ENCODE data around the gene ADARB2.
"Not testable (repeated sequence)": the region's sequence is repeated elsewhere in the genome, so short reads cannot be mapped to it uniquely, and the experiment has no call there.

Gene ADARB2

DNA sequence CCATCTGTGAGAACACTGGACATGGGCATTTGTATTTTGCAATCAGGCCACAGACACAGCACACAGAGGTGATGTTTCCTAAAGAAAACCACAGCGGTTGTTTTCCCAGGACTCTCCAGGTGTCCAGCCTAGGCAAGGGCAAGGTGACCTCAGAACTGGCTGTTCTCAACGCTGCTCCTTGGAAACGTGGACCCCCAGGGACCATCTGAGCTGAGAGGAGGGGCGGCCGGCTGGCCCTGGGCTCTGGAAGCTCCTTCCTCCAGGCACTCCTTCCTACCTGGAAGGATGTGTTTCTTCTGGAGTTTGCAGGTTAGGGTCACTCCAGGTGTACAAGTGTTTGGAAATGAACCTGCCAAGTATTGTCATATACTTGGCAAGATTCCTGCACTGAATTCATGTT lies 103.1 kb downstream of the ADARB2 start:
- no peak for DNase-seq

DNA sequence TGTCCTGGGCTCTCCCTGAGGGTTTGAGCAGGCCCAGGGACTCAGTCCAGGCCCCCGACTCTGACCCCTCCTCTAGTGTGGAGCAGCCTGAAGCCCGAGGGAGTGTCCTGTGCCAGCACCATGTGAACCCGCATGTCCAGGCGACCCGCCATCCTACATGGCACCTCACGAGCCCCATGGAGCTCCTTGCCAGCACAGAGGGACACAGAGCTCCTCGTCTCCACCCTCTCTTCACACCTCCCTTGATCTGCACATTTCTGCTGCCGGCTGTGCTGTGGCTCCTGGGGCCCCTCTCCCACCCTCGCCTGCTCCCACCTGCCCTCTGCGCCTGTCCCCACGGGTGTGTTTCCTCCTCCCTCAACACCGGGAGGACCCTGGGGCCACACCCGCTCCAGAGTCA lies 103.5 kb downstream of the ADARB2 start:
- DNase-seq, result no peak

DNA sequence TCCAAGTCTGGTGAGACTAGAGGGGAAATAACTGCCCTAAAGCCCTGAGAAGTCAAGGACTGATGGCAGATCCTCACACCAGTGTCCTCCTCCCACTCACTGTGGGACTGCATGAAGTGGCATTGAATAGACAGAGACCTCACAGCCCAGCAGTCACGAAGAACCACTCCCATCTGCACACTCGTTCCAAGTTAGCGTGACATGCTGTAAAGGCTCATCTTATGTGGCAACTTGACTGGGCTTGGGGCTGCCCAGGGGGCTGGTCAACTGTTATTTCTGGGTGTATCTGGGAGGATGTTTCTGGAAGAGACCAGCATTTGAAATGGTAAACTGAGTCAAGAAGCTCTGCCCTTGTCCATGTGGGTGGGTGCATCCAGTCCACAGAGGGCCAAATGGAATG lies 104.7 kb downstream of the ADARB2 start:
- DNase-seq, result no peak

DNA sequence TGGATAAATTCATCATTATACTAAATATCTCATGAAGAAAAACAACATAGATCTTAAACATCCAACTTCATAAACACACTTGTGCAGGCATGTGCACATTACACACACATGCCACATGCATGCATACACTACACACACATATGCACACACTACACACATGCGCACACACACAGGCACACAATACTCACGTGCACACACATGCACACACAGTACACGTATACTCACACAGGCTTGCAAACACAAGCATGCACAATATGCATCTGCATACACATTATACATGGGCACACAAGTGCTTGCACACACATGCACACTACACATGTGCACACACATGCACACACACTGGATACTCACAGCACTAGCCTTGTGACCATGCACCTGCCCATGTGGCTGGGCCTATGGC lies 105.2 kb downstream of the ADARB2 start:
- DNase-seq, result no peak

DNA sequence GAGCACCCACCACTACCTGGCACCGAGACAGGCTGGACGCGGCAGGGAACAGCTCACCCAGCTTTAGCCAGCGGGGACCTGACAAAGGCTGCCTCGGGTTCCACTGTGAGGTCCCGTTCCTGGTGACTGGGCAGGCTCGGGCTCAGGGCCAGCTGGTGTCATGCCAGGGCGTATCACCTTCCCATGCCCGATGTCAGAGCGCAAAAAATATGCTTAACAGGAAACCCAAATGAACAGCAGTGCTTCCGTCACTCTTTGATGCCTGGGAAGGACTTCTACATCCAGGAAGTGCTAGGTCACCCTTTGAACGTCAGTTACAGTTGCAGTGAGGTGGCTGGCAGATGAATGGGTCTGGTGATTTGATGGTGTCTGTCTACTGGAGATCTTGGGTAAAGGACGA lies 106.0 kb downstream of the ADARB2 start:
- DNase-seq, result no peak

DNA sequence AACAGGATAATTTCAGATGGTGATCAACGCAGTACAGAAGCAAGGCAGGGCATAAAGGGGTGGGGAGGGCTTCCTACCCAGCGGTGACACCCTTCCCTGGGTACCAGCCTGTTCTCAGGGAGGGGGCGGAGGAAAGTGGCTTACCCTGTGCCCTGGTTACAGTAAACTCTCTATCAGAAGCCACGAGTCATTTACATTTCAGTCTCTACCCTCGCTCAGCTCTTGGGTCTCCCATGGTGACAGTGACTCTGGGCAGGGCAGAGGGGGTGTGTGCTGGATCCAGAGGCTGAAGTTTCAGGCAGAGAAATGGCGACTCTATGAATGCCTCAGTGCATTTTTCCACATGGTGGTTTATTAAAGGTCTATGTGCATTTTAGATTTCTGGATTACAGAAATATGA lies 107.0 kb downstream of the ADARB2 start:
- no peak for DNase-seq

DNA sequence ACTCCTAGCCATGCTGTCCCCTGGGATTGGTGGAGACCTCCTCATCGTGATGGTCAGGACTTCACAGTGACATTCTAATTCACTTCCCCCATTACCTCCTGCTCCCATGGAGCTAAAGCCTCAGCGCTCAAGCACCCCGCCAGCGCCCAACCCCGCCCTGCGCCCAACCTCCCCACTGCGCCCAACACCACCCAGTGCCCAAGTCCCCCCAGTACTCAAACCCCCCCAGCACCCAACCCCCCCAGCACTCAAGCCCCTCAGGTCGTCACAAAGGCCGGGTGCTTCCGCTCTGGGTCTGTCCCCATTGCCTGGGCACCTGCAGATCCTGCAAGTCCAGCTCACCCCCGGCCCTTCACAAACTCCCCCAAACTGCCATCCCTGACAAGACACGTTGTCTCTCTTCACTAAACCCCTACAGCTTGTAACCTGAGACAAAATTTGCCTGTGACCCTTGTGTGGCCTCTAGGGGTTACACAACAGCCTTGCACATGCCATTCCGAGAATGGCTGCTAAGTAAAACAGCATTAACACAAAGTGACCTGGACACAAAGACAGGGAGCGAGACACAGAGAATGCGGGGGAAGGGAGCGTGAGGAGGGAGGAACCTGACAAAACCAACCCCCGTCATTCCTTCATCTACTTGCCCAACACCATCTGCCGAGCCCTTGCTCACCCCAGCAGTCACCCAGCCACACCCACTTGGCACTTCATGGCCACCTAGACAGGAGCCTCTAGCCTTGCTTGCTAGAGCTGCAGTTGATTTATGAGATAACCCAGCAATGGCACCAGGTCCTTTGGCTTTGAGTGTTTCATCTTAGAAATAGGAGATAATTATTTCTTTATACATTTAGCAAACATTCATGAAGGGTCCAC lies 107.8 kb downstream of the ADARB2 start:
- DNase-seq, result no peak

DNA sequence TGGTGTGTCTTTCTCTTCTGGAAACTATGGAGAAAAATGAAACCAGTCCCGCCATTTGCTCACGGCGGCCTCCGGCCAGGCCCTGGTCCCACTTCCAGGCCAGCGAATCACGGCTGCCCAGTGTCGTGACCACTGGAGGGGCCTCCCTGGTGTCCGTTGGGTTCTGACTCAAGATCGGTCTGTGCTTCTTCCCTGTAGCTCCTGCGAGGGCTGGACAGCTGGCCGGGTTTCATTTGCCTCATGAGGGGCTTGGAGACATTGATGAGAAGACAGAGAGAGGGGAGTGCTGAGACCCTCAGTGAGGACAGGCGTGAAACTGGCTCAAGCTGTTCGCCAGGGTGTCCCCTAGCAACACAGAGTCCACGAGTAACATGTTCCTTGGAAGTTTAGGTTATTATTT lies 108.6 kb downstream of the ADARB2 start:
- DNase-seq, result no peak

DNA sequence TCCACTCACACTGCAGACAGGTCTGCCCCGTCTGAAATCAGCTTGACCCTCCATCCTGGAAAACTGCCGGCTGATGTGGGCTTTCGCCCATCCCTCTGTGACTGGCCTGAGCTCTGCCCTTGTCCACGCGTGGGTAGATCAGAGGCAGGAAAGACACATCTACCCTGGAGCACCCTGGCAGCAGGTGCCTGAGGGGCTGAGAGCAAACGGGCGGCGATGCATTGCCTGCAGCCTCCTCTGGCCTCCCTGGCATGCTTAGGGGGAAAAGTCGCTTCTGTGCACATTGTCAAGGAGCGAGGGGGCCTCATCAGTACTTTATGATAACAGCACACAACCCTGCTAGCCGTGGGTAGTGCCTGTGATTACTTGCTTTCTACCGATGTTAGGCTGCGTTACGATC lies 109.4 kb downstream of the ADARB2 start:
- no peak for DNase-seq

DNA sequence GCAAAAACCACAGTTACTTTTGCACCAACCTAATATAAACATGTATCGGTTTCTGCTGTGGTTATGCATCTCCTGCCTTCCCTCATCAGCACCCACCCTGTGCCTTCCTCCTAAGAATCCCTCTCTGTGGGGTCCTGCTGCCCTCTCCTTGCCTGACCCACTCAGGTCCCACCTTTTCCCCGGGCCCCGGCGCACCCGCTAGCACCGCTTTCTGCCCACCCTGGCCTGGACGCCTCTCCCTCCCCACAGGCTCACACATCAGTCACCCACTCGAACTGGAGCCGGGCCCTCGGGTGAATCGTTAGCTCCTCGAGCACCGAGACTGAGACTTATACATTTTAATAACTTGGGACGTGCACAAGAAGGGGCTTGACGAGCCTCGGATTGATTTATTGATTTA lies 110.5 kb downstream of the ADARB2 start:
- no peak for DNase-seq

DNA sequence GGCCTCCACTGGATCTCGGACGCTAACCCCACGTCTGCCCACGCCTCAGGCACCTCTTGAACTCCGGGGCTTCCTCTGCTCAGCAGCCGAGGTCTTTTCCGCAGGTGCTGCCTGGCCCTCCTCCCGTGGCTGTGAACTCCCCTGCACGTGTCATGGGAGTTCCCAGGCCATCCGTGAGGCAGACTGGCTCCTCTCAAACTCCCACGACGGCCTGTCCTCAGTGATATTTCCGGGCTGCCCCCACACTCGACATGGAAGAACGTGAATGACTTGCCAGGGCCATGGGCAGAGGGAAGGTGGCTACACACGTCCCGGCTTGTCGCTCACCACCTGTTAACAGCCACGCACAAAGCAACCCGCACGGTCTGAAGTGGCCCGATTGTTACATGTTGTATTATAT lies 110.9 kb downstream of the ADARB2 start:
- DNase-seq, result no peak

DNA sequence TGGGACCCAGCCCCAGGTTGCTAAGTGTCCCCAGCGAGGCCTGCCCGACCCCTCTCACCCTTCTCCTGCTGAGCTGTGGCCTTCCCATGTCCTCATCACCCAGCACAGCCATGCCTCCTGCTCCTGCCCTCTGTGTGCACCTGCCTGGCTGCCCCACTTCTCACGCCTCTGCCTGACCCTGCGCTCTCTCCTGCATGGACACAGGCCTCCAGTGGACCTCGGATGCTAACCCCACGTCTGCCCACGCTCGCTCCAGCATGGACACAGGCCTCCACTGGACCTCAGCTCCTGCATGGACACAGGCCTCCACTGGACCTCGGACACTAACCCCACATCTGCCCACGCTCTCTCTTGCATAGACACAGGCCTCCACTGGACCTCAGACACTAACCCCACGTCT lies 111.6 kb downstream of the ADARB2 start:
- no peak for DNase-seq

DNA sequence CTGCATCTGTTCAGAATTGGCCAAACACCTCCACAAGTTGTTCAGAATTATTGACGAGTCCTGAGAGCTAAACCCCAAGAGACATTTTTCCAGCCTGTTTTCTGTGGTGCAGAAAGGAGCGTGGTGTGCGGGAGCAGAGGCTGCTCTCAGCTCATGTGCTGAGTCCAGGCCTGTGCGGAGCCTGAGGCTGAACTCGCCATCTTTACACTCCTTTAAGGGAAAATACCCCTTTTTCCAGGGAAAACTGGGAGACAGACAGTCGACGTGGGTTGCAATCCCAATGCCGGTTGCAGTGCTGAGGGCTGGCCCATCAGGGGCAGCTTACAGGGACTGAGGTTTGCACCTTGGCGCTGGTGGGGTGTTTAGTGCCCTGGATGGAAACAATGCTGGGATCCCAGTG lies 112.2 kb downstream of the ADARB2 start:
- DNase-seq, result no peak

DNA sequence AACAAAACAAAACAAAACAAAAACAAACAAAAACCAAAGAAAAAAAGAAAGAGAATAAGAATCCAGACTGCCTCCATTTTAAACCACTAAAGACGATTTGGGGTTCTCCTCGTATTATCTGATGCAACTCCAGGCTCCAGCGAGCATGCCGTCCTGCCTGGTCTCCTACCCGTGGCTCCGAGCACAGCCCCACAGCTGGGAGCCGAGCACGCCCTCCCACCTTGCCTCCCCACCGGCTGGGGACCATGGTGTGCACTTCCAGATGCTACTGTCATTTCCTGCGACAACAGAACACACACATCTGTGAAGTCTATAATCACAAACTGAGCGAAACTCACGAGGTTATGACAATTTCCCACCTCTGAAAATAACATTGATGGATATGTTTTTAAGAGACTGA lies 113.1 kb downstream of the ADARB2 start:
- DNase-seq, result no peak

DNA sequence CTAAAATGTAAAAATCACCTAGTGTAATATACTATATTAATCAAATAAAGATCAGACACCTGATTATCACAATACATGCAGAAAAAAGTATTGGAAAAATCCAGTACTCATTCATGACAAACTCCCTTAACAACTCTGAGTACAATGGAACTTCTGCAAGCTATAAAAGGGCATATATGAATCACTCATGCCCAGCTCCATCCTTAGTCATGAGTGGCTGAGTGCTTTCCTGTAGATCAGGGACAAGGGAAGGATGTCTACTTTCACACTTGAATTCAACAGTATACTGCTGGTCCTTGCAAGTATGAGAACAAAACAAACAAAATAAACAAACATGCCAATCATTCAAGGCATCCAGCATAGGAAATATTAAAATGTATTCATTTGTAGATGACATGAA lies 116.5 kb downstream of the ADARB2 start:
- DNase-seq, result no peak

DNA sequence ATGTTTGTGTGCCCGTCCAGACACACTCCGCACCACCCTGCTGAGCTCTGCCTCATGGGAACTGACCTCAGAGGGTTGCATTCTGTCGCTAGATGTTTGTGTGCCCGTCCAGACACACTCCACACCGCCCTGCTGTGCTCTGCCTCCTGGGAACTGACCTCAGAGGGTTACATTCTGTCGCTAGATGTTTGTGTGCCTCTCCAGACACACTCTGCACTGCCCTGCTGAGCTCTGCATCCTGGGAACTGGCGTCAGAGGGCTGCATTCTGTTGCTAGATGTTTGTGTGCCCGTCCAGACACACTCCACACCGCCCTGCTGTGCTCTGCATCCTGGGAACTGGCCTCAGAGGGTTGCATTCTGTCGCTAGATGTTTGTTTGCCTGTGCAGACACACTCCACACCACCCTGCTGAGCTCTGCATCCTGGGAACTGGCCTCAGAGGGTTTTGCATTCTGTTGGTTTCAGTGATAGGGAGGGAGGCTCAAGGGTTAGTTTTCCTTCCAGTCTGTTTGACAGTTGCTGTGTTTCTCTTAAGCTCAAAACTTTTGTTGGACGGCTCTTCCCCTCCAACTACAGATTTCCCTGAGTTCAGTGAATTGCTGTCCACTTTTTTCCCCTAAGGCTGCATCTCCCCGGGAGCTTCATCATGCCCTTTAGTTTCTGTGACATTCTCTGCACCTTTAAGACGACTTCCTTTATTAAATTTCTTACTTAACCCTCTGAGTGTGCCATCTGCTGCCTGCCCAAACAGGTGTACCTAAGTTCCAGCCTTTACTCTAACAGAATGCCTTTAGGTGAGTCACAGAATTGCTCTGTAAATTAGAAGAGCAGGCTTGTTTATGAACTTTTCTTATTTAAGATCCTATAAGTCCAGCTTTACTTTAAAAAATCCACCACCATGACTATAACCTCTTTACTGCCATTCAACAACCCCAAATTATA lies 119.7 kb downstream of the ADARB2 start:
- not testable (repeated sequence) for DNase-seq

DNA sequence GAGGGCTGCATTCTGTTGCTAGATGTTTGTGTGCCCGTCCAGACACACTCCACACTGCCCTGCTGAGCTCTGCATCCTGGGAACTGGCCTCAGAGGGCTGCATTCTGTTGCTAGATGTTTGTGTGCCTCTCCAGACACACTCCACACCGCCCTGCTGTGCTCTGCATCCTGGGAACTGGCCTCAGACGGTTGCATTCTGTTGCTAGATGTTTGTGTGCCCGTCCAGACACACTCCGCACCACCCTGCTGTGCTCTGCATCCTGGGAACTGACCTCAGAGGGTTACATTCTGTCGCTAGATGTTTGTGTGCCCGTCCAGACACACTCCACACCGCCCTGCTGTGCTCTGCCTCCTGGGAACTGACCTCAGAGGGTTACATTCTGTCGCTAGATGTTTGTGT lies 120.6 kb downstream of the ADARB2 start:
- not testable (repeated sequence) for DNase-seq

DNA sequence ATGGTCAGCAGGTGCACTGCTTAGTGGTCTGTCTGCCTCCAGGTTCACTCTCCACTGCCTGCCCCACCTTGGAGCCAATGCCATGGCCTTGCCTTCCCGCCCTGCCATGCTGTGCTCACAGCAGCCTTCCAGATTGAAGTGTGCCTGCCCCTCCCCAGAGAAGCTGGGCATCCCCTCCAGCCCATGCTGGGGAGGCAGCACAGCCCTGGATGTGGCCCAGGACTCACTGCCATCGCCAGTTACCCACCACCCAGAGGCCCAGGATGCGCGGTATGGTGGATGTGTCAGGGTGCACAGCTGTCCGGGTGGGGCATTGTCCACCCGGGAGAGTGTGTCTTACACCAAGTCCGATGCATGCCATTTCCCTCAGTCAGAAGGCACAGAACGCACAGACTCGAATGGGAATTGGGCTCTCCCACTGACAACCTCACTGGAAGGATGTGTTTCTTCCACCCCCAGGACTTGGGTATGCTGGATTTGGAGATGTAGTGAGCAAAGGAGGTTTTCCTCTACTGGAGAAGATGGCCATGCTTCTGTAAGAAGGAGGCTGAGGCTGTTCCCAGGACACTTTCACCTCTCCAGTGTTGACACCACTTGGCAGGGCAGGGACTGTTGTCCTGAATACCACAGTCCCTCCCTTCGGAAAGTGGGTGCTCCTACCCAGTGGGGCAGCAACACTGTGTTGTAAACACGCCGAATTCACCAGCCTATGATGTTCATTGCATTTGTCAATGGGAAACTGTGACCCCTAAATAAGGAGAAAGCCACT lies 122.0 kb downstream of the ADARB2 start:
- DNase-seq, result no peak

DNA sequence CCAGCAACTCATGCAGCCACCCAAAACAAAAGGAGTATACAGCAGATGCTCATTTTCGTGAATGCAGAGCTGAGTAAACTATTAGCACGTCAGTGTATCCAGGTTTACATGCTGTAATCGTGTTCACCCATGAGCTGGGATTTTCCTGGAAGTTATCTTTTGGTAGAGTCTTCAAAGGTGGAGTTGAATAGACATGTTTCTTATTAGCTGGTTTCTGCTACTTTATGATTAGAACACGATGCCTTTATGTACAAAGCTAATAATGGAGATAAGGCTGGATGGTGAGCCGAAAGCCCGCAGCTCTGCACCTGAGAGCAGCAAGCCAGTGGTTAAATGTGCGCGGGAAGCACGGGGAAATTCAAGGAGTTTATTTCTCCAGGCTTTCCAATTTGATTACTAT lies 123.8 kb downstream of the ADARB2 start:
- DNase-seq, result no peak

DNA sequence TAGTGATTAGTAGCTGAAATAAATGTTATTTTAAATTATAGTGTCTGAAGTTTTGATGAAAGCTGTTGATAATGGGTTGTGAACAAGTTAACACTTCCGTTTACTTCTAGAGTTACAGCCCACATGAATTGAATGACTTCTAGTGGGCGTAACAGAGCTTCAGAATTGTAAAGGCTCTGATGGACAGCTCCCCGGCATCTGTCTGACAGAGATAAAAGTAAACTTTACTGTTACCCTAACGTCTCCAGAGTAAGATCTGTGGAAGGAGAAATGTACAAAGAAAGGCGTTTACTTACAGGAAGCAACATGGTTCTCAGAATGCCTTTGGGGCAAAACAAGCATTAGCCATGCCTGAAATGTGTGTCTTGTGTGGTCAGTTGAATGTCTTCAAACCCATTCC lies 124.4 kb downstream of the ADARB2 start:
- DNase-seq, result peak; percentile 71

DNA sequence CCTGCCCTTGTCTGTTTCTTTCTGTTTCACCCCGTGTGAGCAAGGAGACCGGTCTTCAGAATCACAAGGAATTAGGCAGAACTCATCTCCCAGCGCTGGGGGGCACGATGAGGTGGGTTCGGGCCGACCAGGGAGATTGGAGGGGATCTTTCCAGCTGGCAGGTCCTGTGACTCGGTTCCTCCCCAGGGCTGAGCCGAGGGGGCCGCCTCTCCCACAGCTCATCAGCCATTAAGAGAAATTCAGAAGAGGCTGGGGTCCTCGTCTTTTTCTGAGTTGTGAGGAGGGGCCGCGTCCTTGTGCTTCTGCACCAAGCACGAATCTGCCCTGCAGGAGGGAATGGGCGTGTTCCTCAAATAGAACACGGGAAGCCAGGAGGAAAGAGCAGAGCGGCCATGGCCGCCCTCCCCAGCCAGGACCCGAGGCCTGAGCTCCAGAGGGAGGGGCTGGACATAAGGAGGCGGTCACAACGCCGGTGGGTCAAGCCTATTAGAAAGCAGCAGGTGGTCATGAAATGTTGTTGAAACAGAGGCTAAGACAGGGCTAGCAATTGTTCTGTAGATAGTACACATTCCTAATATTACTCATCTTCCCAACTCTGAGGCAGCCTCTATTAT lies 125.3 kb downstream of the ADARB2 start:
- no peak for DNase-seq

DNA sequence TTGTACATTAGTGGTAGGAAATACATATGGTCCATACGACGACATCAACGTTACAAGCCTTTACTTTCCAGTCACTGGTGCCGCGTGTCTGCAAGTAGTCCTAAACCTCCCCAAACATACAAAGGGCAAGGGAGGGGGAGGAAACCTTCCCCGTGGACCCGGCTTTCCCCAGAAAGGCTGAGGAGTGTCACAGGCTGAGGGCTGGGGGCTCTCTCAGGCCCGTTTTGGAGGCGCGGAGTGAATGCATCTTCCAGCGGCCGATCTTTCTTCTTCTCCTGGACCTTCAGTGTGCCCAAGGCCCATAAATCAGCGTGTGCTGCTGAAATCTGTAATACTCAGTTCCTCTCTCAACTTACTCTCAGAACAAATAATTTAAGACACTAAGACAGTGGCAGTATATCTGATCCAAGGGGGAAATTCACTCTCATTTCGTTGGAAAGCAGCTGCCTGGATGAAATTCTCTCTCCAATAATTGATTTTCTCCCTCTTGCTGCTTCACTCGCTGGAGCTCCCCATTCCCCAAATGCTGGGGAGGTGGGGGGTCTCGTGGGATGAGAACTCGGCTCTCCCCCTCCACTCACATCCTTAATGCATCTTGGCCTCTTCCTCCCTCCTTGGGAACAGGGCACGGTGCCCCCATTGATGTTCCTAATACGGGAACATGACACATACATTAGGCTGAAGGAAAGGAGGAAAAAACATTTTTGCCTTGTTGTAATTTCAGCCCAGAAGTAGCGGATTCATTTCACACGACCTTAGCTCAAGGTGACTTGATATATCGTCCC lies 126.1 kb downstream of the ADARB2 start:
- no peak for DNase-seq

Measured in OCI-M1 (cell line).